Spinal cord (tissue), 10 donors: ENCODE data around the gene HACD1. TPM values are rescaled to one million over a fixed set of nuclear protein-coding genes. Genes with fewer than 3 reads are reported as not detected.
"Not testable (repeated sequence)": the region's sequence is repeated elsewhere in the genome, so short reads cannot be mapped to it uniquely, and the experiment has no call there.

Experiments
- DNase-seq, 6 donors: peaks; one replicate each; pipeline versions ENCODE4 v3.0.0 to v3.0.0-alpha.2; 2013 to 2015; ENCODE audit warnings: low spot score in 6 of 6, low read depth in 4 of 6
- H3K27ac ChIP-seq: one replicate; pipeline ENCODE4 v1.5.1; 2013; ENCODE audit warnings: low read depth, low read length, control low read depth
- H3K27me3 ChIP-seq: one replicate; pipeline ENCODE4 v1.6.1; 2013; ENCODE audit warnings: low read length; ENCODE audit not compliant: control insufficient read depth, insufficient read depth
- H3K36me3 ChIP-seq: one replicate; pipeline ENCODE4 v1.6.1; 2013; ENCODE audit warnings: low read length; ENCODE audit not compliant: control insufficient read depth, insufficient read depth
- H3K4me1 ChIP-seq: one replicate; pipeline ENCODE4 v1.6.1; 2013; ENCODE audit warnings: low read length; ENCODE audit not compliant: control insufficient read depth, insufficient read depth
- H3K4me3 ChIP-seq: one replicate; pipeline ENCODE4 v1.5.1; 2013; ENCODE audit warnings: low read depth, low read length, control low read depth
- H3K9me3 ChIP-seq: one replicate; pipeline ENCODE4 v1.6.1; 2013; ENCODE audit warnings: low read length; ENCODE audit not compliant: control insufficient read depth, insufficient read depth
- WGBS: methylation state at CpG from one replicate; pipeline ENCODE4 v1.1.5; 2013; ENCODE audit warnings: missing lambda C conversion rate; ENCODE audit not compliant: insufficient coverage; 5-methylcytosine and 5-hydroxymethylcytosine counted together
- polyA plus RNA-seq, 2 donors: library from polyadenylated mRNA; unstranded; fragments of 120-200 nt; gene quantifications; one replicate each; pipeline ENCODE4 v1.2.1, GENCODE V29; 2013; ENCODE audit not compliant: insufficient read length in 2 of 2
- total RNA-seq, 2 donors: library from RNA; depleted of rRNA in 1 of 2; stranded (reverse); fragments of 120-200 nt in 1 of 2; fragments of >200 nt in 1 of 2; gene quantifications; one replicate each; pipeline versions ENCODE4 v1.2.3 to v1.2.4, GENCODE V29; 2013 to 2014
- donor health status: healthy.

HACD1 gene
- total and polyA plus RNA-seq, 4 donors = 14.0 to 24.2 (median 20.2) TPM

DNA sequence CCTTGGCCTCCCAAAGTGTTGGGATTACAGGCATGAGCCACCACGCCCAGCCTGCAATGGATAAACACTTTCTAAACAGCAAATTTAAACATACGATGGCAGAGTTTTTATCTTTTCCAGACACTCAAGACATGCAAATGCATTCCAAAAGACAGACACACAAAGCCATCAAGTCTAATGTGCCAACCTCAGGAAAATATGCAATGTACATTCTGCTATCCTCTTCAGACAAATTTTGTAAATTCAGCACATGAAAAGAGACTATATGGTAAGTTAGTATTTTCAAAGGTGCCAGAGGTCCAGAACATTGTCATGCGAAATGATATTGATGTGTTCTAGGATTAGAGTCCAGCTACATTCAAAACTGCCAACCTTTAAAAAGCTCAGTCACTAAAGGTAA, 19.8 kb downstream of the HACD1 start:
- Histone ChIP-seq H3K4me3 (no peak overlapping the region), H3K4me1 (no peaks in the 10 kb centered on the region), H3K9me3 (no peaks in the 10 kb centered on the region), H3K27me3 (no peaks in the 10 kb centered on the region), H3K36me3 (no peaks in the 10 kb centered on the region), H3K27ac (no peak overlapping the region)
- DNase-seq = no peak
- 88% methylated on average over 2 of the region's 3 CpGs for WGBS

DNA sequence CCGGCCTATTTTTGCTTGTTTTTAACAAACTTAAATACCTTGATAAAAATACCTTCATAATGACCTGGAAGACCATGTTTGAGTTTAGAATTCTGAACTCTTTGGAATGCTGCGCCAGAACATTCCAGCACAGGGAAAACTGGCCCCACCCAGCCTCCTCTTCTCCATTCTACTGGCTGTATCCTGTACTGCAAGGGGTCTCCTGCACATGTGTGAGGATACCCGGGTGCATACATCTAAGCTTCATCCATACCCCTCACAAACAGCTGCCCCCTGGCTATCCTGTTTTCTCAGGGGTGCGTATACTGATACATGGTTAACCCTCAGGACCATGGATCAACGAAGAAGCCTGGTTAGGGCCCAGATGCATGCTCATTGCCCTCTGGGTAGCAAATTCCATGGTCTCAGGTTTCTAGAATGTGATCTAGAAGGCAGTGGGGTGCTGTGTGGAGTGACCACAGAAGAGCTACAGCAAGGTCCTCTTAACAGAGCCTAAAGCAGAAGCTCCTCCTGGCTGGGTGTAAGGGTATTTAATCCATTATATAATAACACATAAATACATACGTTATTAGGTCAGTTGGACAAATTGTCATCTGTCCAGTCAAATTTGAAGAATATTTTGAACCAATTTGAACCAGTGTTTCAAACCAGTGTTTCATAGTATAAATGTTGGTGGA, 26.1 kb downstream of the HACD1 start:
- no peaks in the 10 kb centered on the region for H3K4me1 ChIP-seq
- no peak overlapping the region for H3K27ac ChIP-seq
- WGBS = 89% methylated on average over 4 of the region's 6 CpGs
- no peaks in the 10 kb centered on the region for H3K27me3 ChIP-seq
- no peaks in the 10 kb centered on the region for H3K9me3 ChIP-seq
- DNase-seq = no peak
- H3K4me3 ChIP-seq = no peak overlapping the region
- no peaks in the 10 kb centered on the region for H3K36me3 ChIP-seq

DNA sequence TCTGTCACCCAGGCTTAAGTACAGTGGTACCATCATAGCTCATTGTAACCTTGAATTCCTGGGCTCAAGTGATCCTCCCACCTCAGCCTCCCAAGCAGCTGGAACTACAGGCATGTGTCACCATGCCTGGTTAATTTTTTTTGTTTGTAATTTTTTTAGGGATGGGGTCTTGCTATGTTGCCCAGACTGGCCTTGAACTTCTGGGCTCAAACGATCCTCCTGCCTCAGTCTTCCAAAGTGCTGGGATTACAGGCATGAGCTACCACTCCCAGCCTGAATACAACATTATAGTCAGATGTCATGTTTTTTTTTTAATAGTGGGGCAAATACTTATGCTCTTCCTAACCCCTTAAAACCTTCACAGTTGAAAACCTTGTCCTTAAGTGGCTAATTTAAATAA, 27.9 kb downstream of the HACD1 start:
- not testable (repeated sequence) for H3K4me3 ChIP-seq, H3K27ac ChIP-seq, H3K4me1 ChIP-seq, DNase-seq, H3K9me3 ChIP-seq, H3K27me3 ChIP-seq, H3K36me3 ChIP-seq
- whole genome bisulfite sequencing = no CpG with 5 or more reads among the region's 1 CpG

DNA sequence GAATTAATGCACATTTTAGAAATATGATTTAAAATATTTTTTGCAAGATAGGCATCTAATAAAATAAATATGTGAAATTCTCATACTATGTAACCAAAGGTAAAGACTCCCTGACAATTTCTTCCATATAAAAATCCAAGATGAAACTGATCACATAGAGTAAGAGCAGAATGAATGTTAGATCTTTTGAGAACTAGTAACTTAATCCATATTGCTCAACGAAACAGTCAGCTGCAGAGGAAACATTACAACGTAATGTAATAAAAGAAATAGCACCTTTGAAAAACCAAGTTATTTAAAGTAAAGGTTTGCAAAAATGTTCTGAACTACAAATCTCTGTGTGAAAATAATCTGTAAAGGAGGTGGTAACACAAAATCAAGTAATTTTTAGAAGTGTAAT, 28.8 kb downstream of the HACD1 start:
- WGBS = no CpG with 5 or more reads among the region's 2 CpGs
- no peak overlapping the region for H3K4me3 ChIP-seq
- no peak for DNase-seq
- H3K9me3 ChIP-seq = no peaks in the 10 kb centered on the region
- H3K36me3 ChIP-seq = no peaks in the 10 kb centered on the region
- H3K27ac ChIP-seq = no peak overlapping the region
- no peaks in the 10 kb centered on the region for H3K27me3 ChIP-seq
- no peaks in the 10 kb centered on the region for H3K4me1 ChIP-seq

DNA sequence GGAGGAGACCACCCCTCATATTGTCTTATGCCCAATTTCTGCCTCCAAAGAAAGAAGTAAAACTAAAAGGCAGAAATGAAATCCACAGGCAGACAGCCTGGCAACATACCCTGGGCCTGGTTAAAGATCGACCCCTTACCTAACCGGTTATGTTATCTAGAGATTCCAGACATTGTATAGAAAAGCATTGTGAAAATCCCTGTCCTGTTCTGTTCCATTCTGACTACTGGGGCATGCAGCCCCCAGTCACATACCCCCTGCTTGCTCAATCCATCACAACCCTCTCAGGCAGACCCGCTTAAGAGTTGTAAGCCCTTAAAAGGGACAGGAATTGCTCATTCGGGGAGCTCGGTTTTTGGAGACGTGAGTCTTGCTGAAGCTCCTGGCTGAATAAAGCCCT, 29.9 kb downstream of the HACD1 start:
- not testable (repeated sequence) for H3K27me3 ChIP-seq, H3K4me3 ChIP-seq, DNase-seq, H3K9me3 ChIP-seq, H3K36me3 ChIP-seq, H3K27ac ChIP-seq, H3K4me1 ChIP-seq
- WGBS = 92% methylated on average over 5 of the region's 6 CpGs

DNA sequence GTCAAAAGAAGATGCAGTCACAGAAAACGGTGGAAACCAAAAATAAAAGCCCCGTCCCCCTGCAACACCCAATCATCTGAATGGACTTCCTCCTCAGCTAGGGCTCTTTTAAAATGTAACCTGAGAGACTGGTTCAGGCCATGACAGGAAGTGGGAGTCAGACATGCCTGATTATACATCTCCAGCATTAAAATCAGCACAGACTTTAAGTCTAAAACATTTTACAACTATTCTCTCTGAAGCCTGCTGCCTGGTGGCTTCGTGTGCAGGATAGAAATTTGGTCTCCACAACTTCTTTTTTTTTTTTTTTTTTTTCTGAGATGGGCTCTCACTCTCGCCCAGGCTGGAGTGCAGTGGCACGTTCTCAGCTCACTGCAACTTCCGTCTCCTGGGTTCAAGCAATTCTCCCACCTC, 30.3 kb downstream of the HACD1 start:
- Histone ChIP-seq H3K9me3 (no peaks in the 10 kb centered on the region), H3K4me3 (no peak overlapping the region), H3K36me3 (no peaks in the 10 kb centered on the region), H3K4me1 (no peaks in the 10 kb centered on the region), H3K27me3 (no peaks in the 10 kb centered on the region), H3K27ac (no peak overlapping the region)
- WGBS = 43% methylated on average over 1 of the region's 6 CpGs
- DNase-seq = no peak

DNA sequence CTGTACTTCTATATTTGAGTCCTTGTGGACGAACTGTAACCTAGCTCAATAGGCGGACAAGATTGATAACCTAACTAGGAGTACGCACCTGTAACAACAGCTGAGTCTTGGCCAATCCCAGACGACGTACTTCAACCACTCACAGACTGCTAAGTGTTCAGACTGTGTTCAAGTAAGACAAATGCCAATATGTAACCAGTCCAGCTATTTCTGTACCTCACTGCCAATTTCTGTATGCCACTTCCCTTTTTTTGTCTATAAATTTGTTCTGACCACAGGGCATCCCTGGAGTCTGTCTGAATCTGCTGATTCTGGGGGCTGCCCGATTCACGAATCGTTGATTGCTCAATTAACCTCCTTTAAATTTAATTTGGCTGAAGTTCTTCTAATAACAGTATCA, 32.2 kb downstream of the HACD1 start:
- 62% methylated on average over 5 of the region's 8 CpGs for WGBS
- H3K4me3 ChIP-seq = no peak overlapping the region
- no peak for DNase-seq
- H3K4me1 ChIP-seq = no peaks in the 10 kb centered on the region
- H3K27me3 ChIP-seq = no peaks in the 10 kb centered on the region
- H3K36me3 ChIP-seq = no peaks in the 10 kb centered on the region
- no peaks in the 10 kb centered on the region for H3K9me3 ChIP-seq
- H3K27ac ChIP-seq = no peak overlapping the region

DNA sequence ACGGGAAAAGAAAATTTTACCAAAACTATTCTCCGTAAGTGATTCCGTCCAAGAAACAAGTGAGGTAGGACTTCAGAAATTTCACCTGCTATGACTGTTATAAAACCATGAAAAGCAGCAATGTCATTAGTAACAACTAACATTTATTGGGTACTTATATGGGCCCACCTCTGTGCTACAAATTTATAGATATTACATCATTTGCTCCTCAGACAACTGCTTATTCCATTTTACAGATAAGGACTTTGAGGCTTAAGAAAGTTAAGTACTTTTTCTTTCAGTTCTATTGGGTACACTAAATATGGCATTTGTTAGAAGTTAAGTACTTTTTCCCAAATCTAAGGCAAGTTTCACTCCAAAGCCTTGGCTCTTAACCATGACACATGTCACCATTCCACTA, 36.3 kb downstream of the HACD1 start:
- H3K4me3 ChIP-seq = no peak overlapping the region
- DNase-seq = no peak
- H3K27ac ChIP-seq = no peak overlapping the region
- no peaks in the 10 kb centered on the region for H3K4me1 ChIP-seq
- no peaks in the 10 kb centered on the region for H3K36me3 ChIP-seq
- WGBS = no CpG with 5 or more reads among the region's 3 CpGs
- H3K9me3 ChIP-seq = no peaks in the 10 kb centered on the region
- no peaks in the 10 kb centered on the region for H3K27me3 ChIP-seq

DNA sequence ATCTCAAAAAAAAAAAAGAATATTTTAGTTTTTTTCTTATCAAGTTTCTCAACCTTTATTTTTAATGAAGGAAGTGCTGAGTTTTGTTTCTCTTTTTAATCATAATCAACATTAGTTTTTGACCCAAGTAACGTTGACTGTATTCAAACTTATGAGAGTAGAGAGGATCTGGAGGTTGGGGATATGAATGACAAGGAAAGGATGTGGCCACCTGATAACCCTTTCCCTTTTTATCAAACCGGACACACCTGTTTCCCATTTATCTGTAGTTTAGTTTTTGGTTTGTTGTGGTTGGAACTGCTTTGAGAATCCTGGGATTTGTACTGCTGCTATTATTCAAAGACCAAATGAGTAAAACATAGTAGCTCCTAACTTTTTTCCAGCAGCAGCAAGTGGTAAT, 38.6 kb downstream of the HACD1 start:
- Histone ChIP-seq H3K27ac (no peak overlapping the region), H3K27me3 (no peaks in the 10 kb centered on the region), H3K4me1 (no peaks in the 10 kb centered on the region), H3K4me3 (no peak overlapping the region), H3K9me3 (no peaks in the 10 kb centered on the region), H3K36me3 (no peaks in the 10 kb centered on the region)
- no CpG with 5 or more reads among the region's 2 CpGs for whole genome bisulfite sequencing
- no peak for DNase-seq

DNA sequence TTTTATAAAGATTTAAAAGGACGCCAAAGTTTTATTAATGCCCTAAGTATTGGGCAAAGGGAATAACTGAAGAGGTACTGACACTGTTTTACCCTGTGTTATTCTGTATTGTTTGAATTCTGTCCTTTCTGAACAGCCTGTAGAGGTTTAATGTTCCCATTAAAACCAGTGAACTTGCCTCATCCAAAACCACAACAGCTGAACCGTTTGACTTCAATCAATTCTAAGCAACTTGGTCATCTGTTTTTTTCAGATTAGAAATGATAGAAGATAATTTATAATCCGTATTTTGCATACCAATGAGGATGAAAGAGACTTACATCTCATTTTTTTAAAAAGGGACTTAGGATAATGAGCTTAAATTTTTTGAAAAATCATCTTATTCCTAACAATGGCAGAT, 40.4 kb downstream of the HACD1 start:
- no peak overlapping the region for H3K27ac ChIP-seq
- H3K4me3 ChIP-seq = no peak overlapping the region
- no peaks in the 10 kb centered on the region for H3K36me3 ChIP-seq
- no peaks in the 10 kb centered on the region for H3K4me1 ChIP-seq
- no peaks in the 10 kb centered on the region for H3K9me3 ChIP-seq
- DNase-seq = no peak
- H3K27me3 ChIP-seq = no peaks in the 10 kb centered on the region
- WGBS = no CpG with 5 or more reads among the region's 3 CpGs
